Activated CD4-positive, alpha-beta memory T cell treated with anti-CD3 and anti-CD28 coated beads for 36 hours (primary cell): ENCODE results near the gene NUP210. TPM values are rescaled to one million over a fixed set of nuclear protein-coding genes. Genes with fewer than 3 reads are reported as not detected.

Source experiments
- CTCF ChIA-PET: fragments of 350-600 bp; sonication (Branson Sonifier 250); formaldehyde crosslinking; loops from one replicate; lab custom pipeline; 2021; ENCODE audit warnings: antibody characterized with exemption, inconsistent platforms; lab: Charles Lee
- POLR2A ChIA-PET: fragments of 350-600 bp; sonication (Branson Sonifier 250); formaldehyde crosslinking; loops from one replicate; lab custom pipeline; 2021; ENCODE audit warnings: antibody characterized with exemption; lab: Charles Lee
- DNase-seq: peaks from one replicate; pipeline ENCODE4 v3.0.0-alpha.2; 2020
- H3K27ac Mint-ChIP-seq: one replicate; pipeline ENCODE4 v1.8.0; 2021; ENCODE audit warnings: mixed read lengths
- H3K27me3 Mint-ChIP-seq: one replicate; pipeline ENCODE4 v1.8.0; 2021; ENCODE audit warnings: mixed read lengths
- H3K36me3 Mint-ChIP-seq: one replicate; pipeline ENCODE4 v1.8.0; 2021; ENCODE audit warnings: mixed read lengths
- H3K4me1 Mint-ChIP-seq: one replicate; pipeline ENCODE4 v1.8.0; 2021; ENCODE audit warnings: low read depth, mixed read lengths
- H3K4me3 Mint-ChIP-seq: one replicate; pipeline ENCODE4 v1.8.0; 2021; ENCODE audit warnings: mild to moderate bottlenecking, mixed read lengths
- H3K9me3 Mint-ChIP-seq: one replicate; pipeline ENCODE4 v1.8.0; 2021; ENCODE audit warnings: mixed read lengths
- intact Hi-C: fragments of 100-400 bp; cut with micrococcal nuclease; formaldehyde crosslinking; loops from one replicate; pipeline ENCODE4 v1.15.1; 2023
- total RNA-seq, 2 experiments: library from RNA; stranded (reverse); gene quantifications; one replicate each; pipeline ENCODE4 v1.2.3, GENCODE V29; 2021

The NUP210 gene
- total RNA-seq = 100 to 1,000 TPM; 140 to 144 TPM

DNA sequence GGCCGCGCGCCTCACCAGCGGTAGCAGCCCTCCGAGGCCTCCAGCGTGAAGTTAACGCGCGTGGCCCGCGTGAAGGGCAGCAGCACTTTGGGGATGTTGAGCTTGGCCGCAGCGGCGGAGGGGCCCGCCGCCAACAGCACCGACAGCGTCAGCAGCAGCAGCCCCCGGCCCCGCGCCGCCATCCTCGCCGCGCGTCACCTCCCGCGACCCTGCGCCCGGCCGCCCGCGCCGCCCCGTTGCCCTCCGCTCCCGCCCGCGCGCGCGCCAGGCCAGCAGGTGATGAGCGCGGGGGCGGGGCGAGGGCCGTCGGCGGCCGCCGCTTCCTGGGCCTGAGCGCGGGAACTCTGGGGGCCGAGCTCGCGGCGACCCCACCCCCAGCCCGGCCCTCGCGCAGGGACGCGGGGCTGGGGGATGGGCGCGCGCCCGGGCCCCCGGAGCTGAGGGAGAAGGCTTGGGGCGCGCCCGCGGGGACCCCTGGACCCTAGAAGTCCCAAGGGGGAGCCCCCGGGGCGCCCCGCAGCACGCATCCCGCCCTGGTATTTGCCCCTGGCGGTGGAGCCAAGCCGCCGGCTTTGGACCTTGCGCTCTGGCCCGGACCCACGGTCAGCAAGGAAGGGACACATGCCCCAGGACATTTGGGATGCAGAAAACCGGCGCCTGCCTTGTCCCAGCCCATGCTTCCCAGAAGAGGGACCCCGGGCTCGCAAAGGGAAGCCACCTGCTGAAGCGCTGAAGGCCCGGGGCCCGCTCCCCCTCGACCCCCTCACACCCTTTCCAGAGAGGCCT lies at the start of gene NUP210:
Gene NUP210, minus strand, starts transcription at position 278 of the 786 bp plus-strand sequence. Its CDS starts 96 bp downstream, at position 182.
- Mint-ChIP-seq H3K36me3 (peaks cover 18% of the 10 kb centered on the region), H3K4me3 (peak within 1 kb of the TSS; percentile 90), H3K4me1 (peaks cover 57% of the 10 kb centered on the region), H3K27ac (peak within 1 kb of the TSS; percentile 99), H3K9me3 (no peaks in the 10 kb centered on the region), H3K27me3 (no peaks in the 10 kb centered on the region)
- intact Hi-C loops = loop anchor here (2.0 kb wide), 2 partner anchors 61 to 405 kb away; partner anchors contain the start of gene HDAC11
- CTCF ChIA-PET = interaction anchor here (0.6 to 3.5 kb wide), 6 partner anchors 28 to 228 kb away, joined by 3 to 22 read pairs (median 3); no protein-coding TSS in a partner anchor
- POLR2A ChIA-PET = interaction anchor here (0.9 to 2.8 kb wide), 8 partner anchors 8 to 1002 kb away, joined by 3 to 18 read pairs (median 4); partner anchors contain the start of genes HDAC11, LSM3 and XPC
- peak; percentile 74 for DNase-seq

DNA sequence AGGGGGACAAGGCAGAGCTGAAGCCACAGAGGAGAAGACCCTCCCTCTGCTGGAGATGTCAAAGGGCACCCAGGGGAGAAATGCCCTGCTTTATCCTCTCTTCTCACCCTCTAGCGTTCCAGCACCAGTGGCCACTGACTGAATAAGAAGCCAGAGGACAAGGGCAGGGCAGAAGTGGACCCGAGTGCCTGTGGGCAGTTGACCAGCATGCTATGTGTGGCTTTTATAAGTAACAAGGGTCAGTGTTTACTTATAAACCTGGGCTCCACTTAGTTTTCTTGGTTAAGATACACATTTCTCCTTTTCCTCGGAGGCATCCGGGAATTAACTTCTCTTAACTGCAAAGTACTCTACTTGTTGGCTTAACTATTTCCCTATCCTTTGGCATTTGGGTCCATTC lies 46.7 kb upstream of the NUP210 start:
- CTCF ChIA-PET = interaction anchor here (1.1 kb wide), 1 partner anchor 14 kb away, joined by 7 read pairs; no protein-coding TSS in a partner anchor
- POLR2A ChIA-PET = no interaction called here
- DNase-seq = no peak
- H3K4me1 Mint-ChIP-seq = no peaks in the 10 kb centered on the region
- no peak overlapping the region for H3K4me3 Mint-ChIP-seq
- H3K9me3 Mint-ChIP-seq = no peaks in the 10 kb centered on the region
- peaks cover 7% of the 10 kb centered on the region for H3K27me3 Mint-ChIP-seq
- H3K27ac Mint-ChIP-seq = no peak overlapping the region
- no peaks in the 10 kb centered on the region for H3K36me3 Mint-ChIP-seq
- intact Hi-C loops = no loop called here

DNA sequence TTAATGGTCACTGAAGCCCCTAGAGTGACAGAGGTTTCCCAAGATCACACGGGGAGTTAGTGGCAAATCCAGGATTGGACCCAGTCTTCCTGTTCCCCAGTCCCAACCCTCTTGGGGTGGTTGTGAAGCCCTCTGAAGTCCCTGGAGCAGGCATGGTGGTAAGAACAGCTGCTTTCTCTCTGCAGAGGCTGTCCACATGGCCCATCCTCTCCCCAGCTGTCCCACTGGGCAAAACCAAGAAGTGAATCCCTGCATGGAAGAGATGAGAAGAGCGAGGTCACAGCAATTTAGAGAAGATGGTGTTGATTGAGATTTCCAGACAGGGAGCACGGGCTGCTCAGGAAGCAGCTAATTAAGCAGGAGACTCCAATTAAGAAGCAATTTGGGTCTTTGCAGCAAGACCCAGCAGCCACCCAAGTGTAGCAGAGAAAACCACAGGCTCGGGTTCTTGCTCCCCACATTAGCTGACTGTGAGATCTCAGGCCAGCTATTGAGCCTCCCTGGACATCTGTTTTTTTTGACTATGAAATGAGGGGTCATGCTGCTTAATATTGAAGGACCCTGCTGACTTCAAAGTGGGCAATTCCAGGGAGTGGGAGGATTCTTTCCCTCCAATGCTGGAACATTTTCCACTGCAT lies 45.2 kb upstream of the NUP210 start:
- H3K36me3 Mint-ChIP-seq = no peaks in the 10 kb centered on the region
- peaks cover 7% of the 10 kb centered on the region for H3K27me3 Mint-ChIP-seq
- peaks cover 2% of the 10 kb centered on the region for H3K4me1 Mint-ChIP-seq
- H3K27ac Mint-ChIP-seq = no peak overlapping the region
- ChIA-PET POLR2A (no interaction called here), CTCF (no interaction called here)
- no peaks in the 10 kb centered on the region for H3K9me3 Mint-ChIP-seq
- H3K4me3 Mint-ChIP-seq = no peak overlapping the region
- intact Hi-C loops = no loop called here
- DNase-seq = no peak

DNA sequence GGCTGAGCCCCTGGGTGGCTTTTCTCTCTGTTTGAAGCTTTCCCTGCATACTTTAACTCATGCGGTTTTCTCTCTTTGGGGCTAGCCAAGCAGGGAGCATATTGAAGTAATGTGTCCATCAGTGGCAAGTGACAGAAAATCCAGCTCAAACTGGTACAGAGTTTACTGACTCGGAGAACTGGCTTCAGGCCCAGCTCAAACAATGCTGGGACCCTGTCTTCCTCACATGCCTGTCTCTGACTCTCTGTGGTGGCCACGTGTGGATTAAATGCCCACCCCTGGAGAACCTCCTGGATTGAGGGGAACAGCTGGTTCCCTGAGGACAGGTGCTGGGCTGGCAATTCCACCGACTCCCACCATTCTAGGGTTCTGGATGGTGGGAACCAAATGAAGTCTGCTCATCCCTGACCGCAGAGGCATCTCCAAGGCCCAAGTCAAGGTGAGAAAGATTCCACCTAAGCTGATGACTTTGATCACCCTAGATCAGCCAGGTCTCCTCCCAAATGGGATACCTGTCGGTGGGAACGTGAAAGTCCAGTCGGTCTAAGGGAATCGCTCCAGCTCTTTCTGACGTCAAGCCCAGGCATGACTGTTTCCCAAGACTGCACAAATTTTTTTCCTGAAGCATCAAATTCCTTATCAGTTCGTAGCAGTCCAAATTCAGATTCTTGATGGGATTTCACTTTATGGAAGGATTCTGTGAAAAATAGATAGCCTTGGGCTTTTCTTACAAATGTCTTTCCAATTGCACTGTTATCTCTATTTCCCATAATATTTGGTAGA lies 43.7 kb upstream of the NUP210 start:
- H3K9me3 Mint-ChIP-seq = no peaks in the 10 kb centered on the region
- H3K27me3 Mint-ChIP-seq = peaks cover 7% of the 10 kb centered on the region
- H3K4me3 Mint-ChIP-seq = no peak overlapping the region
- peaks cover 2% of the 10 kb centered on the region for H3K4me1 Mint-ChIP-seq
- no peaks in the 10 kb centered on the region for H3K36me3 Mint-ChIP-seq
- intact Hi-C loops = no loop called here
- no peak for DNase-seq
- POLR2A ChIA-PET = no interaction called here
- H3K27ac Mint-ChIP-seq = no peak overlapping the region
- CTCF ChIA-PET = interaction anchor here (1.2 to 3.9 kb wide), 6 partner anchors 11 to 372 kb away, joined by 3 to 32 read pairs (median 6); partner anchors contain the start of gene HDAC11

DNA sequence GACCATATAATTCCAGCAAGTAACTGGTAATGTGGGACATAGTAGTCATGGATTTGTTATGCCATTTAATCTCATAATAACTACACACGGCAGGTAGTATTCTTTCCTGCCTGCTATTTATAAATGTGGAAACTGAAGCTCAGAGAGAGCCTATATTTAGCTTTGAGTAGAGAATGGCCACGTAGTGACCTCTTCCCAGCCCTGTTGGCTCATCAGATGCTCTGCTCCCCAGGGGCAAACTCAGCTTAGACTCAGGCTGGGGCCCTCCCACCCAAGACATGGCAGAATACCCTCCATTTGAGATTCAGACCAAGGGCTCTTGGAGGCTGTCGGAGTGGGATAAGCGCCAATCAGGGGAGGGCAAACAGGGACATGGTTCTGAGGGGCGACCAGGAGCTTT lies 42.7 kb upstream of the NUP210 start:
- Mint-ChIP-seq H3K27ac (no peak overlapping the region), H3K36me3 (no peaks in the 10 kb centered on the region), H3K4me1 (peaks cover 2% of the 10 kb centered on the region), H3K9me3 (no peaks in the 10 kb centered on the region), H3K27me3 (peaks cover 6% of the 10 kb centered on the region), H3K4me3 (no peak overlapping the region)
- CTCF ChIA-PET = interaction anchor here (1.2 to 3.9 kb wide), 7 partner anchors 10 to 371 kb away, joined by 3 to 32 read pairs (median 8); partner anchors contain the start of gene HDAC11
- POLR2A ChIA-PET = no interaction called here
- no peak for DNase-seq
- intact Hi-C loops = no loop called here

DNA sequence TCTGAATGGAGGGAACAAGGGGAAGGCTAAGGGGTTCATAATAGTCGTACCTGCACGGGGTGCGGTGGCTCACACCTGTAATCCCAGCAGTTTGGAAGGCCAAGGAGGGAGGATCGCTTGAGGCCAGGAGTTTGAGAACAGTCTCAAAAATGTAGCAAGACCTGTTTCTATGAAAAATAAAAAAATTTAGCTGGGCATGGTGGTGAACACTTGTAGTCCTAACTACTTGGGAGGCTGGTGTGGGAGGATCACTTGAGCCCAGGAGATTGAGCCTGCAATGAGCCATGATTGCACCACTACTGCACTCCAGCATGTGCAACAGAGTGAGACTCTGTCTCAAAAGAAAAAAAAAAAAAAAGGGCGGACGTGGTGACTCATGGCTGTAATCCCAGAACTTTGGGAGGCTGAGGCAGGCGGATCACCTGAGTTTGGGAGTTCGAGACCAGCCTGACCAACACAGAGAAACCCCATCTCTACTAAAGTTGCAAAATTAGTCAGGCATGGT lies 42.1 kb upstream of the NUP210 start:
- no peaks in the 10 kb centered on the region for H3K9me3 Mint-ChIP-seq
- DNase-seq = no peak
- H3K36me3 Mint-ChIP-seq = no peaks in the 10 kb centered on the region
- H3K27me3 Mint-ChIP-seq = peaks cover 4% of the 10 kb centered on the region
- POLR2A ChIA-PET = no interaction called here
- H3K27ac Mint-ChIP-seq = no peak overlapping the region
- H3K4me3 Mint-ChIP-seq = no peak overlapping the region
- intact Hi-C loops = no loop called here
- H3K4me1 Mint-ChIP-seq = peaks cover 2% of the 10 kb centered on the region
- CTCF ChIA-PET = interaction anchor here (0.9 to 3.9 kb wide), 16 partner anchors 10 to 375 kb away, joined by 3 to 32 read pairs (median 5); partner anchors contain the start of gene HDAC11

DNA sequence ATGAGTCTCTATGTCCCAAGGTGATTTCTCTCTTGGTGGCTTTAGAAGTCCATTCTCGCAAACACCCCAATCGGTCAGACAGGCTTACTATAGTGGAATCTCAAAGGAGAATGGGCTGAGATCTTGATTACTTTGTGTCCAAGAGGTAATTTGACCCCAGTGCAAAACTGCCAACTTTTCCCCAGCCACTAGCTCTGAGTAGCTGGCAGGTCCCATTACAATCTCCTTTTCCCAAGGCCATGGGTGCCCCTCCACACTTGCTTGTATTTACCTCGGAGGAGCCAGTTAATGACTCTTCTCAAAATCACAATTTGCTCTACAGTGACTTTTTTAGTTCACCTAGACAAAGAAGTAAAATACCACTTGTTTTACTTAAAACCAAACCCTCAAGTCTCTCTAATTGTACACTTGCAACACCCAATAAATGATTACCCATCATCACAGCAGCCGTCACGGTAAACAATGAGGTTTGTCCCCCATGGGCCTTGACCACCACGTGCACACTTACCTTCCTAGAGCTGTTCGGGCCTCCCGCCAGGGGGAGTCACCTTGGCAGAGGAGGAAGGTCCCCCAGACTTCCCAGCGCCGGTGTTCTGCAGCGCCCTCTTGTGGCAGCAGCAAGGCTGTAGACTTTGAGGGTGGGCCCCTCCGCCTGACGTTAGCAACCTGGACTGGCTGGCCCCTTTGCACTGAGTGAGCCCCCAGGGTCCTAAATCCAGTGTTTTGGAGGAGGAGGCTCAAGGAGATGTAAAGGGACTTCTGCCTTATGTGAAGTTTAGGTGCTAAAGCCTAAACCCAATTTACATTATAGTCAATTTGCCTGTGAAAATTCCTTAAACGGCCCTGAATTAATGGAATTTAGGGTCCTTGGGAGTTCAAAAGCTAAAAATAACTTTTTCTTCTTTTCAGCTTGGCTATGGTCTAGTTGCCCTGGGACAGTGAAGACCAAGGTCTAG lies 41.3 kb upstream of the NUP210 start:
- no peaks in the 10 kb centered on the region for H3K9me3 Mint-ChIP-seq
- intact Hi-C loops = no loop called here
- peaks cover 4% of the 10 kb centered on the region for H3K27me3 Mint-ChIP-seq
- H3K36me3 Mint-ChIP-seq = no peaks in the 10 kb centered on the region
- ChIA-PET CTCF (interaction anchor here (0.7 to 3.9 kb wide), 23 partner anchors 9 to 416 kb away, joined by 3 to 32 read pairs (median 5); partner anchors contain the start of genes HDAC11 and NUP210), POLR2A (no interaction called here)
- no peak overlapping the region for H3K27ac Mint-ChIP-seq
- peaks cover 2% of the 10 kb centered on the region for H3K4me1 Mint-ChIP-seq
- peak; percentile 86 for DNase-seq
- H3K4me3 Mint-ChIP-seq = no peak overlapping the region

DNA sequence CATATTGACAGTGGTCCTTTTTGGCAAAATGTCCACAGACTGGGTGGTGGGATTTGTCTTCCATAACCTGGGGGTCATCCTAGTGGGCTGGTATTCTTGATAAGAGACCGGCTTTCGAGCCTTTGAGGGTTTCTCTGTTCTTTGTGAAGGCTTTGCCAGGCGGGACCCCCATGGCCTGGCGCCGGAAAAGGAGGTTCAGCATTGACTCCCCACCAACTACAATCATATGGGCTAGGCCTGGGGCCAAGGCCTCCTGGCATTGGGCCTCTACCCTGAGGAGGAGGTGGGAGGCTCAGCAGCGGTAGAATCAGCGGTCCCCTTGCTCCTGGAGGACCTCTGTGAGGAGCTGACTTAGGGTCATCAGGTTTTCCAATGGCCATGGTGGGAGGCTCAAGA lies 40.2 kb upstream of the NUP210 start:
- ChIA-PET CTCF (interaction anchor here (0.8 to 3.9 kb wide), 10 partner anchors 8 to 368 kb away, joined by 3 to 32 read pairs (median 6); partner anchors contain the start of genes HDAC11 and NUP210), POLR2A (no interaction called here)
- intact Hi-C loops = no loop called here
- Mint-ChIP-seq H3K9me3 (no peaks in the 10 kb centered on the region), H3K36me3 (no peaks in the 10 kb centered on the region), H3K27me3 (peaks cover 4% of the 10 kb centered on the region), H3K4me3 (no peak overlapping the region), H3K27ac (no peak overlapping the region), H3K4me1 (peaks cover 2% of the 10 kb centered on the region)
- DNase-seq = no peak

DNA sequence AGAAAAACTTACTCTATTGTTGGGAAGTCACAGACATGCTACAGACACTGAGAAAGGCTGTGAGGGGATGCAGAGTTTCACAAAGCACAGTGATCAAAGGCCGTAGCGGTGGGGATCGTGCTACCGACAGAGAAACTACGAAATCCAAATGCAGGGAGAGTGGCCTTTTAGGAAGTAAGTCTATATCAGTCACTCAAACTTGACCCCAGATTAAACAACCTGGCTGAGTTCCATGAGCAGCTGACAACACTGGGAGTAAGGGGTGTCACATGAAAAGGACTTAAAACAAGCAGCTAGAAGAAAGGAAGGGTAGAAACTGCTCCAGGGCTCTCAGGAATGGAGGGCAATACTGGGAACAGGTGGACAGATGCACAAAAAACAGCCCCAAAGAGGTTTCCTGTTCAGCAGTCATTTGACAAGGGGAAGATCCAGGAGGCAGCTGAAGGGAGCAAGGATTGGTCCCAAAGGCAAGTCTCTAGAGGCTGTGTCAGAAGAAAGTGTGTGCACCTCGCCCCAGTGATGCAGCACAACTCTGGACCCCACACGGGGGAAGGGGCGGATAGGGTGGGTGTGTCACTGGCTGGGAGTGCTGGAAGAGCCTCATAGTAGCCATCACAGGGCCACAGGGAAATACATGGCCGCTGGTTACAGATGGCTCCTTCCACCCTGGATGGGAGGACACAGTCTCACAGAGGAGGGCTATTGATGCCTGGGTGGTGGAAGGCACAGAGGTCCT lies 39.7 kb upstream of the NUP210 start:
- Mint-ChIP-seq H3K9me3 (no peaks in the 10 kb centered on the region), H3K4me1 (peaks cover 2% of the 10 kb centered on the region), H3K36me3 (no peaks in the 10 kb centered on the region), H3K4me3 (no peak overlapping the region), H3K27me3 (peaks cover 4% of the 10 kb centered on the region), H3K27ac (no peak overlapping the region)
- no peak for DNase-seq
- intact Hi-C loops = no loop called here
- POLR2A ChIA-PET = no interaction called here
- CTCF ChIA-PET = interaction anchor here (1.0 to 2.7 kb wide), 4 partner anchors 20 to 368 kb away, joined by 4 to 19 read pairs (median 6); partner anchors contain the start of gene HDAC11

DNA sequence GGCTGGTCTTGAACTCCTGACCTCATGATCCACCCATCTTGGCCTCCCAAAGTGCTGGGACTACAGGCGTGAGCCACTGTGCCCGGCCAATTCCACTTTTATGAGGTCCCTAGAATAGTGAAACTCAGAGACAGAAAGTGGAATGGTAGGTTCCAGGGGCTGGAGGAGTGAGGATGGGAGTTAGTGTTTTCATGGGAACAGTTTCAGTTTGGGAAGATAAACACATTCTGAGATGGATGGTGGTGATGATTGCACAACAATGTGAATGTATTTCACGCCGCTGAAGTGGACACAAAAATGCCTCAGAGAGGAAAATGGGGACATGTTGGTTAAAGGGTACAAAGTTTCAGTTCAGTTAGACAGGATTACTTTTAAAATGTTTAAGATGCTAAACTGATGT lies 37.5 kb upstream of the NUP210 start:
- POLR2A ChIA-PET = no interaction called here
- CTCF ChIA-PET = interaction anchor here (6.8 kb wide), 1 partner anchor 42 kb away, joined by 105 read pairs; no protein-coding TSS in a partner anchor
- no peaks in the 10 kb centered on the region for H3K9me3 Mint-ChIP-seq
- no peak overlapping the region for H3K4me3 Mint-ChIP-seq
- no peaks in the 10 kb centered on the region for H3K36me3 Mint-ChIP-seq
- no peak for DNase-seq
- intact Hi-C loops = no loop called here
- peaks cover 4% of the 10 kb centered on the region for H3K4me1 Mint-ChIP-seq
- peaks cover 1% of the 10 kb centered on the region for H3K27me3 Mint-ChIP-seq
- H3K27ac Mint-ChIP-seq = no peak overlapping the region
